MG63 (cell line): Measurements from ENCODE around the gene NFAT5. TPM values are rescaled to one million over a fixed set of nuclear protein-coding genes. Genes with fewer than 3 reads are reported as not detected.

Experiments used
- DNase-seq: peaks from one replicate; pipeline ENCODE4 v3.0.0-alpha.2; 2020
- H3K27me3 ChIP-seq: fragments of 250-450 bp; sonication (Bioruptor Pico); 2 replicates; pipeline ENCODE4 v1.5.1; 2020; ENCODE audit warnings: mild to moderate bottlenecking, moderate library complexity
- H3K36me3 ChIP-seq: fragments of 250-450 bp; sonication (Bioruptor Pico); 2 replicates; pipeline ENCODE4 v1.5.1; 2020; ENCODE audit warnings: mild to moderate bottlenecking, moderate library complexity
- H3K4me3 ChIP-seq: fragments of 250-450 bp; sonication (Bioruptor Pico); 2 replicates; pipeline ENCODE4 v1.5.1; 2020; ENCODE audit warnings: mild to moderate bottlenecking, moderate library complexity
- H3K9me3 ChIP-seq: fragments of 250-450 bp; sonication (Bioruptor Pico); 2 replicates; pipeline ENCODE4 v1.5.1; 2020; ENCODE audit warnings: mild to moderate bottlenecking, moderate library complexity
- total RNA-seq: library from RNA; depleted of rRNA; stranded (reverse); fragments of >200 nt; shearing (Covaris generic); gene quantifications from 2 replicates; pipeline ENCODE4 v1.2.3, GENCODE V29; 2014; ENCODE audit warnings: low replicate concordance

The NFAT5 gene
- total RNA-seq, 1 experiment from 2014 or later: 1.2 TPM

- H3K9me3 ChIP-seq: no peaks in the 10 kb centered on the region
- H3K4me3 ChIP-seq: no peak overlapping the region
- DNase-seq: no peak
- peaks cover 3% of the 10 kb centered on the region for H3K36me3 ChIP-seq
- no peaks in the 10 kb centered on the region for H3K27me3 ChIP-seq
These were observed 136.1 kb downstream of the NFAT5 start for GRCh38 chr16:69701866-69702265.

GRCh38 chr16:69703638-69704037 is 137.9 kb downstream of the NFAT5 start:
- no peak for DNase-seq
- Histone ChIP-seq H3K27me3 (no peaks in the 10 kb centered on the region), H3K36me3 (peaks cover 5% of the 10 kb centered on the region), H3K4me3 (no peak overlapping the region), H3K9me3 (no peaks in the 10 kb centered on the region)

- Histone ChIP-seq H3K4me3 (no peak overlapping the region), H3K9me3 (no peaks in the 10 kb centered on the region), H3K36me3 (peaks cover 23% of the 10 kb centered on the region), H3K27me3 (no peaks in the 10 kb centered on the region)
- no peak for DNase-seq
These were observed 140.6 kb downstream of the NFAT5 start for GRCh38 chr16:69706256-69706974.

- Histone ChIP-seq H3K9me3 (no peaks in the 10 kb centered on the region), H3K4me3 (no peak overlapping the region), H3K36me3 (peaks cover 26% of the 10 kb centered on the region), H3K27me3 (no peaks in the 10 kb centered on the region)
- DNase-seq: no peak
These were observed 141.2 kb downstream of the NFAT5 start for GRCh38 chr16:69706975-69707340.

- DNase-seq: no peak
- peaks cover 38% of the 10 kb centered on the region for H3K36me3 ChIP-seq
These were observed 142.3 kb downstream of the NFAT5 start for GRCh38 chr16:69707920-69708683.

GRCh38 chr16:69709456-69710084 is 143.8 kb downstream of the NFAT5 start:
- H3K4me3 ChIP-seq: no peak overlapping the region
- DNase-seq: no peak
- no peaks in the 10 kb centered on the region for H3K27me3 ChIP-seq
- H3K36me3 ChIP-seq: peaks cover 39% of the 10 kb centered on the region
- H3K9me3 ChIP-seq: no peaks in the 10 kb centered on the region

More at GRCh38 chr16:69707920-69708683, 142.3 kb downstream of the NFAT5 start:
- Histone ChIP-seq H3K4me3 (no peak overlapping the region), H3K9me3 (no peaks in the 10 kb centered on the region), H3K27me3 (no peaks in the 10 kb centered on the region)

- no peaks in the 10 kb centered on the region for H3K9me3 ChIP-seq
- peak; percentile 28 for DNase-seq
- no peaks in the 10 kb centered on the region for H3K27me3 ChIP-seq
- H3K36me3 ChIP-seq: peaks cover 39% of the 10 kb centered on the region
- no peak overlapping the region for H3K4me3 ChIP-seq
These were observed 145.5 kb downstream of the NFAT5 start for GRCh38 chr16:69711115-69711740.

- no peak overlapping the region for H3K4me3 ChIP-seq
- peaks cover 39% of the 10 kb centered on the region for H3K36me3 ChIP-seq
- no peak for DNase-seq
- H3K9me3 ChIP-seq: no peaks in the 10 kb centered on the region
- no peaks in the 10 kb centered on the region for H3K27me3 ChIP-seq
These were observed 146.5 kb downstream of the NFAT5 start for GRCh38 chr16:69712277-69712676.

- Histone ChIP-seq H3K27me3 (no peaks in the 10 kb centered on the region), H3K4me3 (no peak overlapping the region), H3K36me3 (peaks cover 41% of the 10 kb centered on the region), H3K9me3 (no peaks in the 10 kb centered on the region)
- no peak for DNase-seq
These were observed 147.3 kb downstream of the NFAT5 start for GRCh38 chr16:69712914-69713581.

- H3K9me3 ChIP-seq: no peaks in the 10 kb centered on the region
- DNase-seq: no peak
- no peaks in the 10 kb centered on the region for H3K27me3 ChIP-seq
- peaks cover 15% of the 10 kb centered on the region for H3K36me3 ChIP-seq
- no peak overlapping the region for H3K4me3 ChIP-seq
These were observed 151.3 kb downstream of the NFAT5 start for GRCh38 chr16:69717066-69717465.

- Histone ChIP-seq H3K4me3 (no peak overlapping the region), H3K9me3 (no peaks in the 10 kb centered on the region), H3K27me3 (no peaks in the 10 kb centered on the region), H3K36me3 (peaks cover 4% of the 10 kb centered on the region)
- DNase-seq: no peak
These were observed 152.5 kb downstream of the NFAT5 start for GRCh38 chr16:69718111-69718764.

GRCh38 chr16:69720822-69721430 is 155.2 kb downstream of the NFAT5 start:
- peaks cover 4% of the 10 kb centered on the region for H3K36me3 ChIP-seq
- H3K27me3 ChIP-seq: no peaks in the 10 kb centered on the region
- no peak overlapping the region for H3K4me3 ChIP-seq
- no peaks in the 10 kb centered on the region for H3K9me3 ChIP-seq
- no peak for DNase-seq

- Histone ChIP-seq H3K27me3 (no peaks in the 10 kb centered on the region), H3K36me3 (peaks cover 4% of the 10 kb centered on the region), H3K9me3 (no peaks in the 10 kb centered on the region), H3K4me3 (no peak overlapping the region)
- DNase-seq: no peak
These were observed 155.7 kb downstream of the NFAT5 start for GRCh38 chr16:69721441-69721957.

GRCh38 chr16:69724414-69724873 is 158.7 kb downstream of the NFAT5 start:
- Histone ChIP-seq H3K36me3 (no peaks in the 10 kb centered on the region; the same call in 1 of the 2 replicates), H3K4me3 (peak overlapping the region; percentile 63), H3K27me3 (no peaks in the 10 kb centered on the region), H3K9me3 (no peaks in the 10 kb centered on the region)
- no peak for DNase-seq

GRCh38 chr16:69724981-69725479 is 159.3 kb downstream of the NFAT5 start:
- H3K27me3 ChIP-seq: no peaks in the 10 kb centered on the region
- DNase-seq: no peak
- H3K4me3 ChIP-seq: peak overlapping the region; percentile 63
- no peaks in the 10 kb centered on the region for H3K9me3 ChIP-seq
- no peaks in the 10 kb centered on the region; the same call in 1 of the 2 replicates for H3K36me3 ChIP-seq
